NCI-H2081 (cell line): Measurements from ENCODE around the gene ZNF628.

Experiments used
- DNase-seq, 2 experiments: peaks; one replicate each; lab custom pipeline; 2025; lab: John Stamatoyannopoulos, UW

ZNF628 gene

GRCh38 chr19:55497763-55498162 lies 21.3 kb downstream of the ZNF628 start:
- DNase-seq = no peak

DNA sequence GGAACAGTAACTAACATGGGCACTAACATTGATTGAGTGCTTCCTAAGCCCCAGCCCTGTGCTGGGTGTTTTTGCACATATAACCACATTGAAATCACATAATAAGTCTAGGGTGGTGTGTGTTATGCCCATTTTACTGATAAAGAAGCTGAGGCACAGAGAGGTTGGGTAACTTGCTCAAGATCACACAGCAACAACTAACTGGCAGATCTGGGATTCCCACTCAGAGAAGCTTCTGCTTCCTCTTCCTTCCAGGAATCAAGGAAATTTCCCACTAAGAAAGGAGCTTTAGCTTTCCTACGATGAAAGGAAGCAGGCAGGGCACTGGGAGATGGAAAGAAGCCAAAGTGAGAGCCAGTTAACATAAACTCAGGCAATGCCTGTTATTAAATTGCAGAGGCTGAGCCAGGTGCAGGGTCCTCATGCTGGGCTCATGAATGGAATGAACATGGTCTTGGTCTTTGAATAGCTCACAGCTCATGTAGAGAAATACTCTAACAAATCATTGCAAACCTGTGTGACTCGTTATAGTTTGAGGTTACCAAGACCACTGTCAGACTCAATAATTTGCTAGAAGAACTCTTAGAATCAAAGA lies 21.9 kb downstream of the ZNF628 start:
- DNase-seq = peak; percentile 74 to 91

DNA sequence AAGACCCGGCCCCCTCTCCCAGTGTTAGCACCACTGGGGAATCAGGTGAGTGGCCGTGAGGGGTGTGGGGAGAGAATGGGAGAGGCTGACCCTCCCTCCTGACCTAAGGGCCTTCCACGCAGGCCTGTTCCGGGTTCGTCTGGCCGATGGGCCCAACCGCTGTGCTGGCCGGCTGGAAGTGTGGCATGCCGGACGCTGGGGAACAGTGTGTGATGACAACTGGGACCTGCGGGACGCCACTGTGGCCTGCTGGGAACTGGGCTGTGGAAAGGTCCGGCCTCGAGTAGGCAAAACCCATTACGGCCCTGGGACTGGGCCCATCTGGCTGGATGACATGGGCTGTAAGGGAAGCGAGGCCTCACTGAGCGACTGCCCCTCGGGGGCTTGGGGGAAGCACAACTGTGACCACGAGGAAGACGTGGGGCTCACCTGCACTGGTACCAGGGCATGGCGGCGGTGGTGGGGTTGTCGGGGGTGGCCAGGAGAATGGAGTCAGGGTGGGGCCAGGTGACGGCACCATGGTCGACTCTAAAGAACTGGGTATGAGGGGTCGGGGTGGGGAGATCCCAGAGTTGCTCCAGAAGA lies 24.0 kb downstream of the ZNF628 start:
- no peak for DNase-seq

DNA sequence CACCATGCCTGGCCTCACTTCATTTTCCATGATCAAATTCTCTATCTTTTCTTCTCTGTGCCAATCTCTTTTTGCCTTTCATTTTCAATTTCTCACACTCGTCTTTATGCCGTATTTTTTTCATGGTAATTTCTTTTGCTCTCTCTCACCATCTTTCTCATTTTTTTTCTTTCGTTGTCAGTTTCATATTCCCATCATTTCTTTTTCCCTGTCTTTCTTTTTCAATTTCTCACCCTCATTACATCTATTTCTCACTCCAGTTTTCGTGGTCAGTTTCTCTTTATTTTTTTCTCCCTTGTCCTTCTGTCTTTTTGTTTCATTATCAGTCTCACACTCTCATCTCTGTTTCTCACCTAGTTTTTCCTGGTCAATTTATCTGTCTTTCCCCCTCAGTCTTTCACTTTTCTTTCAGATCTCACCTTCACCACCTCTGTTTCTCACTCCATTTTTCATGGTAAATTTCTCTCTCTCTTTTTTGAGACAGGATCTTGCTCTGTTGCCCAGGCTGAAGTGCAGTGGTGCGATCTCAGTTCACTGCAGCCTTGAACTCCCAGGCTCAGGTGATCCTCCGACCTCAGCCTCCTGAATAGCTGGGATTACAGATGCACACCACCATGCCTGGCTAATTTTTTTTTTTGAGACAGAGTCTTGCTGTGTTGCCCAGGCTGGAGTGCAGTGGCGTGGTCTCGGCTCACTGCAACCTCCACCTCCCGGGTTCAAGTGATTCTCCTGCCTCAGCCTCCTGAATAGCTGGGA lies 26.0 kb downstream of the ZNF628 start:
- DNase-seq = no peak

- DNase-seq = no peak
Measured at GRCh38 chr19:55503157-55503501, 26.7 kb downstream of the ZNF628 start.

DNA sequence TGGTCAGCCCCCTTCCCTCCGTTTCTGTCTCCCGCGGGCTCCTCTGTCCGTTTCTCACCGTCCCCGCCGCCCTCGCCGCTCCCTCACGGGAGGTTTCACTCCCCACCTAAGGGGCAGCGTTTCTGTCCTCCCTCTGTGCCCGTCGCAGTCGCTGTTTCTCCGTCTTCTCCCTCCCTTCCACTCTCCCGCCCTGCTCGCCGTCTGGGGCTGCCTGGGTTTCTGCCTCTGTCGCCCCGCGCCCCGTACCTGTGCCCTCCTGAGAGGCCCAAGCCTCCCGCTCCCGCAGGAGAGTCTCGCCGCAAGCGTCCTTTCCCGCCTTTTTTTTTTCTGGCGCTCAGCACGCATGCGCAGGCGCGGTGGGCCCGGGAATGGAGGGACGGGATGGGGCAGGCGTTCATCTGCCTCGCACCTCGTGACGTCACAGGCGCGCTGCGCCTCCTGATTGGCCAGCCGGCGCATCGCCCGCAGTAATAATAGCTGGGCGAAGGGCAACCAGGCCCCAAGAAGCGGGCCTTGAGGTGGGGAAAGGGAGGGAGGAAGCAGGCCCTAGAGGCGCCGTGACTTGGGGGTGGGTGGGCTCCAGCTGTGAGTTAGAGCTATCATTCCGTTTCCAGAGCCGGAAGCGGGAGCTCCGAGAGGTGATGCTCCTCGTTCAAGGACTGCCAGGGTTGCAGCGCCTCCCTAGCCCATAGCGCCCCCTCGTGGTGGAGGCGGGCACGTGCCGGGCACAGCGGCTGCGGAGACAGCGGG lies 27.3 kb downstream of the ZNF628 start:
- DNase-seq = peak; percentile 91 to 93

- DNase-seq = no peak
Measured at GRCh38 chr19:55504252-55504603, 27.8 kb downstream of the ZNF628 start.

DNA sequence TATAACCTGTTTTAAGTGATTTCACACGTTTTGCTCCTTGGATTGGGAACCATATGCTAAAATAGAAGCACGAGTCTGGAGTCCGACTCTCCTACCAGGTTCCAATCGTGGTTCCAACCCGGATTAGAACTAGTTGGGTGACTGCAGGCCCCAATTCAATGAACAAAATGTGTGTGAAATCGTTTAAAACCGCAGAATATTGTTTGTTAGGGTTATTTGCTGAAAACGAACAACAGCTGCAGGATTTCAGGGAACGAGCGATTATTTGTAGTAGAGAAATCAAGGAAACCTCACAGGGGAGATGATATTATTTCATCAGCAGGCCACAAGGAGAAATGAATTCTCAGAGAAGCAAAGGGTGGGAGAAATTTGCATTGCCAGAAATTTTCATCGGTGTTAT lies 28.6 kb downstream of the ZNF628 start:
- no peak for DNase-seq

DNA sequence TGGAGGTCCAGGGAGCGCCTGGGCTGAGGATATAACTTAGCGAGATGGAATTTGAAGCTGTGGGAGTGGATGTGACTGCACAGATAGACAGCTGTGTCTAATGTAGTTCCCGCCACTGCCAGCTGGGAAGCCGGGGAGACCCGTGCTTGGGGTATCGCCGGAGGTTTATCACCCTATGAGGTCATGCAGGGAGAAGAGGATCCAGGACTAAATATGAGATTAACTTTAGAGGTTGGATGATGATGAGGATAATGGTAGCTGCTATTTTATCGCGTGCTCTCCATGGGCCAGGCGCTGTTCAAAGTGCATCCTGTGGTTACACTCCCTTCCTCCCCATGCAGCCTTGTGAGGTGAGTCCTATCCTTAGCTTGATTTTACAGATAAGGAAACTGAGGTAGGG lies 31.7 kb downstream of the ZNF628 start:
- no peak for DNase-seq

- peak; percentile 85 to 91 for DNase-seq
Measured at GRCh38 chr19:55516878-55517620, 40.6 kb downstream of the ZNF628 start.

DNA sequence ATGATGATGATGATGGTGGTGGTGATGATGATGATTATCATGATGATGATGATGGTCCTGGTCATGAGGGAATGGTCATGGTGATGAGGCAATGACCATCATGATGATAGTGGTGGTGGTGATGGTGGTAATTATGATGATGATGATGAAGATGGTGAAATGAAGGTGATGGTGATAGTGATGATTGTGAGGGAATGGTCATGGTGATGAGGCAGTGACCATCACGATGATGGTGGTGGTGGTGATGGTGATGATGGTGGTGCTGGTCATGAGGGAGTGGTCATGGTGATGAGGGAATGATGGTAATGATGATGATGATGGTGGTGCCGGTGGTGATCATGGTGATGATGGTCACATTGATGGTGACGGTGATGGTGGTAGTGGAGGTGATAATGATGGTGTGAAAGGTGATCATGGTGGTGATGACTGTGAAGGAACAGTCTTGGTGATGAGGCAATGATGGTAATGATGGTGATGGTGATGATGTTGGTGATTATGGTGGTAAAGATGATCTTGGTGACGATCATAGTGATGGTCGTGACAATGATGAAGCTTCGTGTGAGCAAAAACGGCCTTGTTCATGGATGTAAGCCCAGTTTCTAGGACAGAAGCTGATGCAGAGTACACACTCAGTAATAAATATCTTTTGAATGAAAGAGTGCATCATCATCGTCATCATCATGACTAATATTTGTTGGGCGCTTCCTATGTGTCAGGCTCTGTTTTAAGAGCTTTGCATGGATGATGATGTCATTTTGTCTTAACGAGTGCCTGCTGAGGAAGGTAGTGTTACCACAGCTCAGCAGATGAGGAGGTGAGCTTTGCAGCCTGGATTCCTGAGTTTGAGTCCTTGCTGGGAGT lies 43.3 kb downstream of the ZNF628 start:
- DNase-seq = no peak

DNA sequence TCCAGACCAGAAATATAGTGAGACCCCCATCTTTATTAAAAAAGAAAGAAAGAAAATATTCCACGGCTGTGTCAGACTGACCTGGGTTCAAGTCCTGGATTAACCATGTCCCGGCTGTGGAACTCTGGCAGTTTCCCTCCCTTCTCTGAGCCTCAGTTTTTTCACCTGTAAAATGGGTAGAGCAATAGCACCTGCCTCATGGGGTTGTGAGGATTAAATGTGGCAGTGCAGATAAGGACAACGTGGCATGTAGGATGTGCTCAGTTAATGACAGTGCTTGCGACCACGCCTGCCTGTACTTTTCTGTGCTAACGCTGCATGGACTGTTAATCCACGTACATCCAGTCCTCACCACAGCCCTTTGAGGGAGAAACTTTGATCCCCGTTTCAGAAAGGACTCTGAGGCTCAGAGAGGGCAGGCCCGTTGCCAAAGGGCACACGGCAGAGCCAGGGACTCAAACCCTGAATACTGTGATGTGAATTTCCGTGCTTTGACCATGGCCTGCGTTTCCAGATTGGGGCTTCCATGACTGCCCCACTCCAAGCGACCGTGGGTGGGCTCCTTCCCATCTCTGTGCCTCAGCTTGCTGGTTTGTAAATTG lies 44.4 kb downstream of the ZNF628 start:
- no peak for DNase-seq

DNA sequence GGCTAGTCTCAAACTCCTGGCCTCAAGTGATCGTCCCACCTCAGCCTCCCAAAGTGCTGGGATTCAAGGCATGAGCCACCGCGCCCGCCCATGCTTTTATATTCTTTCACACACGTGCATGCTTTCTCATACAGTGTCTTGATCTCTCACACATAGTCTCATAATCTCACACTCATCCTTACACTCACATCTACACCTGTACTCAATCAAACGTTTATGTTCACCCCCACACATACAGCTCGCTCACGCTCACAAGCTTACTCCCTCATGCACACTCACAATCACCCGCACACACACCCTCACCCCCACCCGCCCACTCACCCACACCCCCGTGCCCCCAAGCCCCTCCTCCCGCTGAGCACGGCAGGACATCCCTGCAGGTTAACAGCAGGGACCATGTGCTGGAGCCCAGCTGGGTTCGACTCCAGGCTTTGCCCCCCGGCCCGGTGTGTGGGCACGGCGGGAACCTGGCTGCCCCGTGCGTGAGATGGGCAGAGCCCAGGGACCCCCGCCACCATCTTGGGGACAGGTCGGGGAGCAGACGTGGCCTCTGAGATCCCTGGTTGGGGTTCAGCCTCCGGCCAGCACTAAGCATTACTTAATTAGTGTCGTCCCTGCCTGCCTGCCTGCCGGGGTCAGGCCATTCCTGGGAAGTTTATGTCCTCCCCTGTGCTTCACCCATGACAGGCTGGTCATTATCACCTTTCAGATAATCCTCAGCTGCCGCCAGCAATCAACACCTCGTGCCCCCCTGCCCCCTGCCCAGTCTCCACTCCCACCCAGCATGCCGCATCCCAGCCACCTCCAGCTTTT lies 49.1 kb downstream of the ZNF628 start:
- no peak for DNase-seq

GRCh38 chr19:55526216-55527196 lies 50.1 kb downstream of the ZNF628 start:
- DNase-seq = peak; percentile 84 to 90

DNA sequence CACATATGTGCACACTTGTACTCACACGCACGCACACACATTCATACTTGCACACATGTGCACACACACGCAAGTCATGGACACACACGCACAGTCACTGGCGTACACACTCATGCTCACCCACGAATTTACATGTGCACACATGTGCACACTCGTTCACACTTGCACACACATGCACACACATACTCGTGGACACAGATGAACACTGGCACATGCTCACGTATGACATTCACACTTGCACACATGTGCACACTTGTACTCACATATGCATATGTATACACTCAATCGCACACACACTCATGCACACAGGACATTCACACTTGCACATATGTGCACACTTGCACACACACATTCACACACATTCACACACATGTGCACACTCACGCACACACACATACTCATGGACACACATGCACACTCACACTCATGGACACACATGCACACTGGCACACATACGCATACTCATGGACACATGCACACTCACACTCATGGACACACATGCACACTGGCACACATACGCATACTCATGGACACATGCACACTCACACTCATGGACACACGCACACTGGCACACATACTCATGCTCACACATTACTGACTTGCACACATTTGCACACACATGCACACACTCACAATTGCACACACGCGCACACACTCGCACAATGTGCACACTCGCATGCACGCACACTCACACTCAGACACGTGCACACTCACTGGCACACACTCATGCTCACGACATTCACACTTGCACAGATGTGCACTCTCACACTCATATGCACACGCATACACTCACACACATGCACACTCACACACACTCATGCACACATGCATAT lies 51.0 kb downstream of the ZNF628 start:
- no peak for DNase-seq

DNA sequence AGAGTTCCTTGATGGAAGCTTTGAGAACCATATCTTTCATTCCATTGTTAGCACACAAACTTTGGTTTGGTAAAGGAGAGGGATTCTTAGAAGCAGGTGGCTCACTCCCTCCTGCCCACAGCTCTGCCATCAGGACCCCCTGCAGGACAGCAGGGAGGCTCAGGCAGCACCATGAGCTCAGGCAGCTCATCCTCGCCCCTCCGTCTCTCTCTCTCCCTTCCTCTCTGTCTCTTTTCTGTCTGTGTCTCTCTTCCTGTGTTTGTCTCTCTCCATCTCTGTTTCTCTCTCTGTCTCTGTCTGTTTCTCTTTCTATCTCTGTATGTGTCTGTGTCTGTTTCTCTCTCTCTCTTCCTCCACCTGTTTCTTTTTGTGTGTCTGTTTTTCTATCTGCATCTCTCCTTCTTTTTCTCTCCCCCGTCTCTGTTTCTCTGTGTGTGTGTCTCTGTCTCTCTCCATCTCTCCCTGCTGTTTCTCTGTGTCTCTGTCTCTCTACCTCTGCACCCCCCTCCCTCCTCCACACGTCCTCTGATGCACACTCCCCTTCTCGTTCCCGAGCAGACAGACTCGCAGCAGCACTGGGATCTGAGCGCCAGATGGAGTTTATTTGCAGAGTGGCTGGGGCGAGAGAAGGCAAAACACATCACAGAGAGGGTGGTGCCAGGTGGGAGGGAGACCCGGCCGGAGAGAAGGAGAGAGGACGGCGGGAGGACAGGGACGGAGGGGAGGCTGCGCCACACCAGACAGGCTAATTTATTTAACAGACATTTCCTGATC lies 51.8 kb downstream of the ZNF628 start:
- peak; percentile 57 to 78 for DNase-seq

DNA sequence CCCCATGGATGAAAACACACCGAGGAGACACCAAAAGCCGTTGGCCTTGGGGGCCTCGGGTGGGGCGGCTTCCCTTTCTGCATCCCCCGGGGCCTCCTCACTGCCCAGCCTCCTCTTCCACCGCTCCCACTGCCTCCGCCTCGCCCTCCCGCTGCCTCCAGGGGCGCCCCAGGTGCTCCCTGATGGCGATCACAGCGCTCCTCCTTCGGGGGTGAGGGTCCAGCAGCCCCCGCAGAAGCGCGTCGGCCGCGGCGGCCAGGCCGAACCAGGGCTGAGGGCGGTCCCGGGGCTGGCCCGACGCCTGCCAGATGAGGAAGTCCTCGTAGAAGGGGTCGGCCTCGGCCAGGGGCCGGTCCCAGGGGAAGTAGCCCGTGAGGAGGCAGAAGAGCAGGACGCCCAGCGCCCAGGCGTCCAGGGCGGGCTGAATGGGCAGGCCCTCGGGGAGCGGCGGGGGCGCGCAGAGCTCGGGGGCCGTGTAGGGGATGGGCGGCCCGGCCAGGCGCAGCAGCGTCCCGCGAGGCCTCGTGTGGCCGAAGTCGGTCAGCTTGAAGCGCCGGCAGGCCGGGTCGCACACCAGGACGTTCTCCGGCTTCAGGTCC lies 53.3 kb downstream of the ZNF628 start:
- no peak for DNase-seq
